Large intestine (tissue), 3 donors: ENCODE measurements around the gene POP4. TPM values are rescaled to one million over a fixed set of nuclear protein-coding genes. Genes with fewer than 3 reads are reported as not detected.
A peak's percentile ranks its signal among the peaks of the same experiment; 100 is the strongest.
"Not testable (repeated sequence)": the region's sequence is repeated elsewhere in the genome, so short reads cannot be mapped to it uniquely, and the experiment has no call there.

Source experiments
- DNase-seq, 2 donors: peaks; one replicate each; pipeline versions ENCODE4 v3.0.0 to v3.0.0-alpha.2; 2013
- H3K27ac ChIP-seq: one replicate; pipeline ENCODE4 v1.5.1; 2013; ENCODE audit warnings: low read length
- H3K27me3 ChIP-seq: 2 replicates; pipeline ENCODE4 v1.6.1; 2013; ENCODE audit warnings: low read length; ENCODE audit not compliant: control insufficient read depth, insufficient read depth
- H3K36me3 ChIP-seq: 2 replicates; pipeline ENCODE4 v1.6.1; 2013; ENCODE audit warnings: low read length; ENCODE audit not compliant: control insufficient read depth, insufficient read depth
- H3K4me1 ChIP-seq: one replicate; pipeline ENCODE4 v1.6.1; 2013; ENCODE audit warnings: low read length; ENCODE audit not compliant: control insufficient read depth, insufficient read depth
- H3K4me3 ChIP-seq: one replicate; pipeline ENCODE4 v1.5.1; 2013; ENCODE audit warnings: low read length
- H3K9me3 ChIP-seq: one replicate; pipeline ENCODE4 v1.6.1; 2013; ENCODE audit warnings: mild to moderate bottlenecking, low read depth, low read length, moderate library complexity; ENCODE audit not compliant: control insufficient read depth
- WGBS: methylation state at CpG from one replicate; pipeline ENCODE4 v1.1.5; 2013; ENCODE audit warnings: low lambda C conversion rate; ENCODE audit not compliant: insufficient coverage; 5-methylcytosine and 5-hydroxymethylcytosine counted together
- polyA plus RNA-seq: library from polyadenylated mRNA; unstranded; fragments of 120-200 nt; gene quantifications from one replicate; pipeline ENCODE4 v1.2.1, GENCODE V29; 2013

Gene POP4
- polyA plus RNA-seq, 1 donor = 60.7 TPM

DNA sequence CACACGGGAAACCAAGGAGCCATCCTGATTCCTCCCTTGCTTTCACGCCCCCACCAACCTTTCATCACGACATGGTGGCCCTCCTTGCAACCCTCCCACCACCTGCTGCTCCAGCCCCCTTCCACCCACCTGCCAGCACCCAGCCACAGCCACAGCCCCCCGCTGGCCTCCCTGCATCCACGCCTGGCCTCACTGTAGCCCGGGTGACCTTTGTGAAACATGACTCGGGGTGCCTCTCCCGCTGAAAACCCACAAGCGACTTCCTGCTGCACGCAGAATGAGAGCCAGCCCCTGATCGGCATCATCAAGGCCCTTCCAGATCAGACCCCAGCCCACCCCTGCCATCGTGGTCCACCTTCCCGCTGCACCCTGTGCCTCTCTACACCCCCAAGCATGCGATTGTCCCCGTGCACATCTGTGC is 14.9 kb downstream of the POP4 start:
- no peak overlapping the region for H3K27ac ChIP-seq
- 40% methylated on average over 1 of the region's 15 CpGs for whole genome bisulfite sequencing
- no peak for DNase-seq

DNA sequence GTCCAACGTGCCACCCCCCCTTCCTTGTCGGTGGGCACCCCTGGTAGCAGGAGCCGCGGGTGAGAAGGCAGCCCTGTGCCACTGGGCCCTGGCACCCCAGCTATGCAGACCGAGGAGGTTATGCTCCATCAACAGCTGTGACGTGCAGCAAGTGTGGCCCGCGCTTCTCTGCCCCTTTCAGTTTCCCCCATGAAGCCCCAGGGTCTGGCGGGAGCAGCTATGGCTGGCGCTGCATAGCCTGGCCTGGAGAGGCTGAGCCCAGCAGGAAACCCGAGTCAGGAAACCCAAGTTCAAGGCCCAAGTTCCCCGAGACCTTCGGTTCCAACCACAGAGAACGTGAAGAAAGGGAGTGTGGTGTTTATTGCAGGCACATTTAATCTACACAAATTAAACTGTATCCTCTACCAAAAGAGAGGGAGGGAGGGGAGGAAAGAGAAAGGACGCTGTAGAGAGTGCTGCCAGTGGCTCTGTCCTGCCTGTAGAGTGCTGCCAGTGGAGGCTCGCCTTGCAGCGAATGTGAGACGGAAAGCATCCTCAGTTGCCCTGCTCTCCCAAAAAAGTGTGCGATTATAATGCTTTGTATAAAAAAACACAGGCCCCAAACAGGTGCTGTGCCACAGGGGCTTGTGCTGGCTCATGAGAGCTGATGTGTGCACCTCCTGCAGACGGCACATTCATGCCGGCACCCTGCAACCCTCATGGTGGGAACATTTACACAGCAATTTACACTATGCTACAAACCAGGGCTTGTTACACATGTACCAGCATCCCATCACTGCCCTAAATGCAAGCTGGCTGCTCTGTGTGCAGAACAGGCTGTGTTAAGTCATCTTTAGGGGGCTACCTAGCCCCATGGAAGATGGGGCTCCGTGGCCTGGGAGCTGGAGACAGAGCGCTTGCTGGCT is 16.3 kb downstream of the POP4 start:
- Histone ChIP-seq H3K9me3 (no peaks in the 10 kb centered on the region), H3K36me3 (no peaks in the 10 kb centered on the region), H3K27ac (no peak overlapping the region), H3K4me1 (peaks cover 9% of the 10 kb centered on the region), H3K27me3 (peaks cover 2% of the 10 kb centered on the region), H3K4me3 (no peak overlapping the region)
- DNase-seq = no peak
- WGBS = no CpG with 5 or more reads among the region's 23 CpGs

More for the DNA sequence above, 14.9 kb downstream of the POP4 start:
- Histone ChIP-seq H3K4me1 (peaks cover 9% of the 10 kb centered on the region), H3K36me3 (peaks cover 7% of the 10 kb centered on the region), H3K4me3 (no peak overlapping the region), H3K9me3 (no peaks in the 10 kb centered on the region), H3K27me3 (peaks cover 2% of the 10 kb centered on the region)

DNA sequence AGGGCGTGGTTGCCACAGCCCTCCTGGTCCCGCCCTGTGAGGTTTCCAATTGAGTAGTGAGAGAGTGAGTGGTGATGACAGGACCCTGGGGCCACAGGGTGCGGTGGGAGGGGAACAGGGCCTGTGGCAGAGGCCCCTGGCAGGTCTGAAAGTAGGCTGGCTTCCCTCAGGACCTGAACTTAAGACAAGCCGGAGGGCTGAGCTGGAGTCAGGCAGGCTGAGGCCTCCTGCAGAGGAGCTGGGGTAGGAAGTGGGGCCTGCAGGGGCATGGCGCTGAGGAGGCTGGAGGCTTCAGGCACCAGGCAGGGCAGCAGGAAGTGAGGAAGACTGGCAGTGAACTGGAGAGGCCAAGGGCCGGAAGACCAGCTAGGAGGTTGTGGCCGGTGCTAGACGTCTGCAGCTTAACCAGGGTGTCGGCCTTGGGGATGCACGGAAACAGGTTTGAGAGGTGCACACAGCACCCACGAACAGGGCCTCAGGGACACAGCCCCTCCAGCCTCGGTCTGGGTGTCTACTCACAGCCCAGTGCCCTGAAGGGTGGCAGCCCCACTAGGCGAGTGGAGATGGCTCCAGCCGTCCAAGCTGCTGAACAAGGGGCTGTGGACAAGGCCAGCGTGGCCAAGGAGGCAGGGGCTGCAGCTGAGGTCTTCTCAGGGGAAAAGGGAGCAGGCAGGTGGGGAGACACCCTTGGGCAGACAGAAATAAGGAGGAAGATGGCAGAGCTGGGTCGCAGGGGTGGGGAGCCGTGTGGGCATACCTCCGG is 17.8 kb downstream of the POP4 start:
- Histone ChIP-seq H3K27me3 (peaks cover 2% of the 10 kb centered on the region), H3K27ac (no peak overlapping the region), H3K36me3 (no peaks in the 10 kb centered on the region), H3K4me1 (peaks cover 9% of the 10 kb centered on the region), H3K4me3 (no peak overlapping the region), H3K9me3 (no peaks in the 10 kb centered on the region)
- DNase-seq = no peak
- 100% methylated on average over 1 of the region's 18 CpGs for WGBS

DNA sequence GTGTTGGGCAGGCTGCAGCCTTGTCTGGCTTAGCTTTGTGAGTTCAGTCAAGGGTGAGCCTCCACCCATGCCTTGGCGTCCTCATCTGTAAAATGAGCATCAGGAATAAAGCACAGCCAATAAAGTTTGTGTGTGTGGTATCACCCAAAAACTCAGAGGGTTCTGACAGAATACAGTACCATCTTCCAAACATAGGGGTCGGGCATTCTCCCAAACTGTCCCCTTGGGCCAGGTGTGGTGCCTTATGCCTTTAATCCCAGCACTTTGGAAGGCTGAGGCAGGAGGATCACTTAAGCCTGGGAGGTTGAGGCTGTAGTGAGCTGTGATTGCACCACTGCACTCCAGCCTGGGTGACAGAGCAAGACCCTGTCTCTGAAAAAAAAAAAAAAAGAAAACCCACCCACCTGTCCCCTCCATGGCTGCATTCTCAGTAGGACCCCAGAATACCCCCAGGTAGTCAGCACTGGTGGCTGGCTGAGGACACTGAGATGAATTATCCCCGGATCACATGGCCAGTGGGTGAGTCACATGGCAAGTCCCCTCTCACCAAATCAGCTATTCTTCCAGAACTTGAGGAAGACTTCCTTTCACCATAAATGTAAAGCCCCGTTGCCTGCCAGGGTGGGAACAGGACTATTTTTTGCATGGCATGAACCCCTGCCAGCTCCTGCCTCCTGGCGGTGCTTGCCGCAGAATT is 18.6 kb downstream of the POP4 start:
- H3K36me3 ChIP-seq = no peaks in the 10 kb centered on the region
- peak overlapping the region; percentile 33 for H3K27ac ChIP-seq
- no peaks in the 10 kb centered on the region for H3K9me3 ChIP-seq
- H3K27me3 ChIP-seq = peaks cover 2% of the 10 kb centered on the region
- WGBS = no CpG with 5 or more reads among the region's 6 CpGs
- no peak overlapping the region for H3K4me3 ChIP-seq
- DNase-seq = peak in 1 of 2 donors; percentile 20
- H3K4me1 ChIP-seq = peaks cover 9% of the 10 kb centered on the region

DNA sequence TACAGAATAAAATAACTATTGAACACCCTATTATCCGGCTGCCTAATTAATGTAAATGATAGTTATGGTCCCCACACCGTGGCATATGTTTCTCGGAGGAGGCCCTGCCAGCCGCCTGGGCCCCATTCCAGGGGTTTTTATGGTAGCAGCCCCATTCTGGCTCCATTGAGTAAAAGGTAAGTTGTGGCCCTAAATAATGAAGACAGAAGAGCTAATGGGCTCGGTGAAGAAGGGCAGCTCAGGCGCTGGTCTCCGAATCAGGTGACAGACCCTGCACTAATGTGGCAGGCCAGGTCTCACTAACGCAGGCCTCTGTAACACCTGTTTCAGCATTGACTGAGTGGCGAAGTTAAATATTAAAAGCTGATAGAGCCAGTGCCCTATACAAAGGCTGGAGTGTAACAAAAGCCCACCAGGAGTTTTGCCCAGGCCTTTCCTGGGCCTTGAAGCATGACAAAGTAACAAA is 19.1 kb downstream of the POP4 start:
- peaks cover 9% of the 10 kb centered on the region for H3K4me1 ChIP-seq
- H3K27me3 ChIP-seq = no peaks in the 10 kb centered on the region
- H3K4me3 ChIP-seq = no peak overlapping the region
- peak overlapping the region; percentile 33 for H3K27ac ChIP-seq
- peak in 1 of 2 donors; percentile 62 for DNase-seq
- H3K9me3 ChIP-seq = no peaks in the 10 kb centered on the region
- WGBS = no CpG with 5 or more reads among the region's 9 CpGs
- H3K36me3 ChIP-seq = no peaks in the 10 kb centered on the region

DNA sequence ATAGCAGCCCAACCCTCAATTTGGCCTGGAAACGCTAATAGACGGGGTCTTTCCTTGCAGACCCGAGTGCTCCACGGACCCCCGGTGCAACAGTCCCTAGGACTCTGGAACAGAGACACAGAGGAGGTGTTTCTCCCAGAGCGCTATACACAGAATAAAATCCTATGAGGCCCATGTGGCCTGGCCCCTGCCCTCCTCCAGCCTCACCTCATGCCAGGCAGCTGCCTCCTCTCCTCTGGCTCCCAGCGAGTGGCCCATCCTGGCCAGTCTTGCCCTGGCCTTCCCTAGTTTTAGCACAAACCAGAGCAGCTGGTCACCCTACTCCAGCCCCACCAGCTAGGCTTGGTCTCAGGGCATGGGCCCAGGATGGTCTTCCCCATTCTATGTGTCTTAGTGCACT is 20.3 kb downstream of the POP4 start:
- peaks cover 9% of the 10 kb centered on the region for H3K4me1 ChIP-seq
- H3K27me3 ChIP-seq = no peaks in the 10 kb centered on the region
- no peaks in the 10 kb centered on the region for H3K9me3 ChIP-seq
- H3K4me3 ChIP-seq = no peak overlapping the region
- H3K36me3 ChIP-seq = no peaks in the 10 kb centered on the region
- no peak overlapping the region for H3K27ac ChIP-seq
- DNase-seq = no peak
- no CpG with 5 or more reads among the region's 7 CpGs for WGBS

DNA sequence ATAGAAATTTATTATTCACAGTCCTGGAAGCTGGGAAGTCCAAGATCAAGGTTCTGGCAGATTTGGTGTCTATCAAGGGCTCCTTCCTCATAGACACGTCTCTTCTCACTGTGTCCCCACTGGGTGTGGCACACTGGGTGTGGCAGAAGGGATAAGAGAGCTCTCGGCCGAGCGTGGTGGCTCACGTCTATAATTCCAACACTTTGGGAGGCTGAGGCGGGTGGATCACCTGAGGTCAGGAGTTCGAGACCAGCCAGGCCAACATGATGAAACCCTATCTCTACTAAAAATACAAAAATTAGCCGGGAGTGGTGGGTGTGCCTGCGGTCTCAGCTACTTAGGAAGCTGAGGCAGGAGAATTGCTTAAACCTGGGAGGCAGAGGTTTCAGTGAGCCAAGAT is 20.7 kb downstream of the POP4 start:
- not testable (repeated sequence) for H3K27ac ChIP-seq, H3K27me3 ChIP-seq, DNase-seq, H3K4me1 ChIP-seq, H3K36me3 ChIP-seq, H3K4me3 ChIP-seq, H3K9me3 ChIP-seq
- WGBS = no CpG with 5 or more reads among the region's 9 CpGs

DNA sequence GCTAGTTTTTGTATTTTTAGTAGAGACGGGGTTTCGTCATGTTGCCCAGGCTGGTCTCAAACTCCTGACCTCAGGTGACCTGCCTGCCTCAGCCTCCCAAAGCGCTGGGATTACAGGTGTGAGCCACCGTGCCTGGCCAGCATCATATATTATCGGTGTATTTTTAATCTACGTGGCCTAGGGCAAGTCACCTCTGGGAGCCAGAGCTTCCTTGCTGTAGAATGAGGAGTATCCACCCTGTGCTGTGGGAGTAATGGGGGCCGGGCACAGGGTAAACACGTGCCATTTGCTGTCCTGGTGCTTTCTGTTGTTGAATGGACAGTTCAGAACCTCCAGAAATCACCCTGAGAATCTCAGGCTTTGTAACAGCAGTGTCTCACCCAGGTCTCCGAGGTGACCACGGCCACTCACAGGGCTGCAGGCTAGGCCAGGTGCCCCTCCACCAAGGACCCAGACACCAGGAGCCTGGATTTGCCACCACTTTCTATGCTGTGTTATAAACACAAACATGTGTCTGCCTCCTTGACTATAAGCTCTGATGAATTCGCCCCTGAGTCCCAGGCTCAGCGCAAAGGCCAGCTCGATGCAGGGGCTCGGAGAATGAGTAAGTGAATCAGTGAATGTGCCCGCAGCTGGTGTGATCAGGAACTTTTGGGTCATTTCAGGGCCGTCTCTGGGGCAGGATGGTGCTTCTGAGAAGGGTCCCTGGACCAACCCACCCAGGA is 22.7 kb downstream of the POP4 start:
- H3K27ac ChIP-seq = no peak overlapping the region
- no CpG with 5 or more reads among the region's 16 CpGs for WGBS
- DNase-seq = no peak
- H3K27me3 ChIP-seq = no peaks in the 10 kb centered on the region
- H3K4me1 ChIP-seq = peaks cover 9% of the 10 kb centered on the region
- H3K4me3 ChIP-seq = no peak overlapping the region
- H3K9me3 ChIP-seq = no peaks in the 10 kb centered on the region
- H3K36me3 ChIP-seq = no peaks in the 10 kb centered on the region

DNA sequence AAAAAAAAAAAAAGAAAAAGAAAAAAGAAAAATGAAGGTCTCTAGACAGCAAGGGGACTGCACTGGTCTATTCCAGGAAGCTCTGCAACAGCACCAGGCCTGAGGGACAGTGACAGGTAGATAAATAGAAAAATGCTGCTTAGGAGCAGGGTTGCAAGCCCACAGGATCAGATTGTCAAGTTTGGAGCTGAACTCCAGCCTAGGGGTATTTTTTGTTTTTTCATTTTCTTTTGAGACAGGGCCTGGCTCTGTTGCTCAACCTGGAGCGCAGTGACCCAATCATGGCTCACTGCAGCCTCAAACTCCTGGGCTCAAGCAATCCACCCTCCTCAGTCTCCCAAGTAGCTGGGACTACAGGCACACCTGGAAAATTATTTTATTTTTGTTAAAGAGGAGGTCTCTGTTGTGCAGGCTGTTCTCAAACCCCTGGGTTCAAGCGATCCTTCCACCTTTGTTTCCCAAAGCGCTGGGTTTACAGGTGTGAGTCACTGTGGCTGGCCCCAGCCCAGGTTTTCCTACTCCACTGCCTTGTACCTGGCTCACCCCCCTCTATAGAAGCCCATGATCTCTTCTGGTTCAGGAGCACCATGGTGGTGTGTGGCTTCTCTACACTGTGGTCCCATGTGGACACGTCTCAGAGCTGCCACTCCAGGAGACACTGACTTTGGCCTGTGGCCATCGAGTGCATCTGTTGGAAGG is 23.9 kb downstream of the POP4 start:
- H3K36me3 ChIP-seq = no peaks in the 10 kb centered on the region
- peaks cover 6% of the 10 kb centered on the region for H3K4me1 ChIP-seq
- H3K27ac ChIP-seq = no peak overlapping the region
- no peaks in the 10 kb centered on the region for H3K27me3 ChIP-seq
- H3K9me3 ChIP-seq = no peaks in the 10 kb centered on the region
- WGBS = no CpG with 5 or more reads among the region's 5 CpGs
- DNase-seq = no peak
- H3K4me3 ChIP-seq = no peak overlapping the region
